DOHH2 (cell line): ENCODE data around the gene AIF1L.

Experiments
- EZH2phosphoT487 ChIP-seq: fragments of 200-600 bp; sonication (generic); IDR thresholded peaks from 2 replicates; pipeline ENCODE4 v1.6.1; 2017; ENCODE audit warnings: borderline replicate concordance, mild to moderate bottlenecking, antibody characterized with exemption, low read length, moderate library complexity, mixed read lengths
- TF ChIP-seq, protein P1 (sequence below): fragments of 200-600 bp; sonication (generic); IDR thresholded peaks from one replicate; pipeline ENCODE4 v1.5.1; 2014; ENCODE audit warnings: antibody characterized with exemption, mild to moderate bottlenecking, low read depth, low read length; ENCODE audit not compliant: poor library complexity, severe bottlenecking

- TF ChIP-seq, protein P1, sequence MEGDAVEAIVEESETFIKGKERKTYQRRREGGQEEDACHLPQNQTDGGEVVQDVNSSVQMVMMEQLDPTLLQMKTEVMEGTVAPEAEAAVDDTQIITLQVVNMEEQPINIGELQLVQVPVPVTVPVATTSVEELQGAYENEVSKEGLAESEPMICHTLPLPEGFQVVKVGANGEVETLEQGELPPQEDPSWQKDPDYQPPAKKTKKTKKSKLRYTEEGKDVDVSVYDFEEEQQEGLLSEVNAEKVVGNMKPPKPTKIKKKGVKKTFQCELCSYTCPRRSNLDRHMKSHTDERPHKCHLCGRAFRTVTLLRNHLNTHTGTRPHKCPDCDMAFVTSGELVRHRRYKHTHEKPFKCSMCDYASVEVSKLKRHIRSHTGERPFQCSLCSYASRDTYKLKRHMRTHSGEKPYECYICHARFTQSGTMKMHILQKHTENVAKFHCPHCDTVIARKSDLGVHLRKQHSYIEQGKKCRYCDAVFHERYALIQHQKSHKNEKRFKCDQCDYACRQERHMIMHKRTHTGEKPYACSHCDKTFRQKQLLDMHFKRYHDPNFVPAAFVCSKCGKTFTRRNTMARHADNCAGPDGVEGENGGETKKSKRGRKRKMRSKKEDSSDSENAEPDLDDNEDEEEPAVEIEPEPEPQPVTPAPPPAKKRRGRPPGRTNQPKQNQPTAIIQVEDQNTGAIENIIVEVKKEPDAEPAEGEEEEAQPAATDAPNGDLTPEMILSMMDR: no peak
- no peak for TF ChIP-seq EZH2phosphoT487
Measured at GRCh38 chr9:131120620-131121228, 24.4 kb downstream of the AIF1L start.
